Measurements from ENCODE around the gene KRAS.
A peak's percentile ranks its signal among the peaks of the same experiment; 100 is the strongest.

Gene KRAS

GRCh38 chr12:25256005-25256404, 5.3 kb upstream of the KRAS start:
- no peak for DNase-seq (ENCODE audit: low read depth)

GRCh38 chr12:25254271-25254880, 3.6 kb upstream of the KRAS start:
- no peak for DNase-seq (ENCODE audit: low read depth)

GRCh38 chr12:25253371-25254068, 2.8 kb upstream of the KRAS start:
- DNase-seq (ENCODE audit: low read depth) = no peak

- no peak for DNase-seq (ENCODE audit: low read depth)
These were observed 2.2 kb upstream of the KRAS start for GRCh38 chr12:25252946-25253345.

- DNase-seq (ENCODE audit: low read depth) = no peak
These were observed 1.0 kb upstream of the KRAS start for GRCh38 chr12:25251769-25252168.

GRCh38 chr12:25249931-25250738, 594 bp downstream of the KRAS start:
- DNase-seq (ENCODE audit: low read depth) = no peak

- DNase-seq (ENCODE audit: low read depth) = no peak
These were observed 2.0 kb downstream of the KRAS start for GRCh38 chr12:25248732-25249131.

- DNase-seq (ENCODE audit: low read depth) = no peak
These were observed 2.6 kb downstream of the KRAS start for GRCh38 chr12:25248137-25248536.

GRCh38 chr12:25245491-25245890, 5.2 kb downstream of the KRAS start:
- DNase-seq (ENCODE audit: low read depth) = no peak

- DNase-seq (ENCODE audit: low read depth) = no peak
These were observed 7.1 kb downstream of the KRAS start for GRCh38 chr12:25243680-25243990.

- DNase-seq (ENCODE audit: low read depth) = no peak
These were observed 7.6 kb downstream of the KRAS start for GRCh38 chr12:25242981-25243679.

GRCh38 chr12:25241167-25242020, 9.3 kb downstream of the KRAS start:
- peak; percentile 41 for DNase-seq (ENCODE audit: low read depth)

- no peak for DNase-seq (ENCODE audit: low read depth)
These were observed 14.1 kb downstream of the KRAS start for GRCh38 chr12:25236626-25237025.

- no peak for DNase-seq (ENCODE audit: low read depth)
These were observed 14.5 kb downstream of the KRAS start for GRCh38 chr12:25236190-25236589.

GRCh38 chr12:25213338-25213737, 37.4 kb downstream of the KRAS start:
- DNase-seq (ENCODE audit: low read depth) = no peak

GRCh38 chr12:25208554-25208953, 42.2 kb downstream of the KRAS start:
- DNase-seq (ENCODE audit: low read depth) = no peak

GRCh38 chr12:25207846-25208245, 42.9 kb downstream of the KRAS start:
- DNase-seq (ENCODE audit: low read depth) = no peak

GRCh38 chr12:25207411-25207810, 43.3 kb downstream of the KRAS start:
- no peak for DNase-seq (ENCODE audit: low read depth)

- DNase-seq (ENCODE audit: low read depth) = no peak
These were observed 48.6 kb downstream of the KRAS start for GRCh38 chr12:25202137-25202536.

GRCh38 chr12:25200703-25201102, 50.0 kb downstream of the KRAS start:
- DNase-seq (ENCODE audit: low read depth) = peak; percentile 16

- DNase-seq (ENCODE audit: low read depth) = no peak
These were observed 53.1 kb downstream of the KRAS start for GRCh38 chr12:25197608-25198007.
